HEK293 (cell line): ENCODE measurements around the gene TANC1.

ENCODE experiments used
- CTCF ChIA-PET: fragments of 350-600 bp; formaldehyde crosslinking; extraction: SDS; loops from one replicate; lab custom pipeline; 2021; ENCODE audit warnings: antibody characterized with exemption; lab: Yijun Ruan, JAX
- POLR2A ChIA-PET: fragments of 300-600 bp; formaldehyde crosslinking; extraction: SDS; loops from one replicate; lab custom pipeline; 2020; ENCODE audit warnings: antibody characterized with exemption, inconsistent platforms; lab: Yijun Ruan, JAX
- H3K27ac ChIP-seq: fragments of 200-500 bp; sonication (Bioruptor generic); 2 replicates; pipeline ENCODE4 v1.5.1; 2014; ENCODE audit warnings: low read depth, low read length, control low read depth, inconsistent platforms; ENCODE audit errors: extremely low read depth
- H3K36me3 ChIP-seq, 2 experiments: fragments of 200-500 bp in 1 of 2; sonication (Bioruptor generic) in 1 of 2; 1 replicate in 1 of 2; 2 replicates in 1 of 2; pipeline ENCODE4 v1.5.1; 2014 to 2017; ENCODE audit warnings: inconsistent platforms in 2 of 2, low read length in 2 of 2; ENCODE audit not compliant: control insufficient read depth in 2 of 2, insufficient read depth in 1 of 2
- H3K4me1 ChIP-seq: fragments of 200-500 bp; sonication (Bioruptor generic); 2 replicates; pipeline ENCODE4 v1.5.1; 2014; ENCODE audit warnings: mild to moderate bottlenecking, low read length, inconsistent platforms; ENCODE audit not compliant: control insufficient read depth, insufficient read depth
- H3K4me3 ChIP-seq: 2 replicates; pipeline ENCODE4 v1.5.1; 2011; ENCODE audit warnings: low read depth, mild to moderate bottlenecking, control low read depth, low read length, moderate library complexity
- H3K9me3 ChIP-seq: fragments of 200-500 bp; sonication (Bioruptor generic); 2 replicates; pipeline ENCODE4 v1.5.1; 2014; ENCODE audit warnings: low read depth, low read length, inconsistent platforms; ENCODE audit not compliant: control insufficient read depth, insufficient read depth
- GLIS2 ChIP-seq: fragments of 450-650 bp; formaldehyde crosslinking; IDR thresholded peaks from 2 replicates; pipeline ENCODE4 v1.5.1; 2016; ENCODE audit warnings: missing biosample characterization, missing genetic modification characterization
- REPIN1 ChIP-seq: fragments of 450-650 bp; formaldehyde crosslinking; IDR thresholded peaks from 2 replicates; pipeline ENCODE4 v1.5.1; 2017; ENCODE audit warnings: missing biosample characterization, missing genetic modification characterization, low read depth
- ZBTB17 ChIP-seq: fragments of 450-650 bp; formaldehyde crosslinking; IDR thresholded peaks from 2 replicates; pipeline ENCODE4 v1.5.1; 2016; ENCODE audit warnings: missing biosample characterization, missing genetic modification characterization
- ZBTB21 ChIP-seq: fragments of 450-650 bp; formaldehyde crosslinking; IDR thresholded peaks from 2 replicates; pipeline ENCODE4 v1.5.1; 2017; ENCODE audit warnings: missing biosample characterization, missing genetic modification characterization
- ZNF10 ChIP-seq: fragments of 450-650 bp; formaldehyde crosslinking; IDR thresholded peaks from 2 replicates; pipeline ENCODE4 v1.5.1; 2017; ENCODE audit warnings: missing biosample characterization, missing genetic modification characterization
- ZNF146 ChIP-seq: fragments of 450-650 bp; formaldehyde crosslinking; IDR thresholded peaks from 2 replicates; pipeline ENCODE4 v1.5.1; 2016; ENCODE audit warnings: missing biosample characterization, missing genetic modification characterization
- ZNF175 ChIP-seq: fragments of 450-650 bp; formaldehyde crosslinking; IDR thresholded peaks from 2 replicates; pipeline ENCODE4 v1.5.1; 2016; ENCODE audit warnings: missing biosample characterization, missing genetic modification characterization
- ZNF292 ChIP-seq: fragments of 450-650 bp; formaldehyde crosslinking; IDR thresholded peaks from 2 replicates; pipeline ENCODE4 v1.5.1; 2016; ENCODE audit warnings: low read depth, missing biosample characterization, missing genetic modification characterization, borderline replicate concordance
- ZNF416 ChIP-seq: fragments of 450-650 bp; formaldehyde crosslinking; IDR thresholded peaks from 2 replicates; pipeline ENCODE4 v1.5.1; 2016; ENCODE audit warnings: missing biosample characterization, missing genetic modification characterization
- ZNF433 ChIP-seq: fragments of 450-650 bp; formaldehyde crosslinking; IDR thresholded peaks from 2 replicates; pipeline ENCODE4 v1.5.1; 2016; ENCODE audit warnings: missing biosample characterization, missing genetic modification characterization, low read depth
- ZNF514 ChIP-seq: fragments of 450-650 bp; formaldehyde crosslinking; IDR thresholded peaks from 2 replicates; pipeline ENCODE4 v1.5.1; 2016; ENCODE audit warnings: missing biosample characterization, missing genetic modification characterization
- ZNF529 ChIP-seq: fragments of 450-650 bp; formaldehyde crosslinking; IDR thresholded peaks from 2 replicates; pipeline ENCODE4 v1.5.1; 2017; ENCODE audit warnings: missing genetic modification characterization, missing biosample characterization; ENCODE audit not compliant: insufficient replicate concordance
- ZNF555 ChIP-seq: fragments of 450-650 bp; formaldehyde crosslinking; conservative IDR thresholded peaks from 2 replicates; pipeline ENCODE4 v1.5.1; 2017; ENCODE audit warnings: missing biosample characterization, mild to moderate bottlenecking, missing genetic modification characterization, inconsistent platforms
- ZNF585B ChIP-seq: fragments of 450-650 bp; formaldehyde crosslinking; IDR thresholded peaks from 2 replicates; pipeline ENCODE4 v1.5.1; 2016; ENCODE audit warnings: missing biosample characterization, missing genetic modification characterization
- ZNF596 ChIP-seq: fragments of 450-650 bp; IDR thresholded peaks from 2 replicates; pipeline ENCODE4 v1.5.0; 2018; ENCODE audit warnings: missing biosample characterization, mild to moderate bottlenecking, missing genetic modification characterization, moderate library complexity
- ZNF677 ChIP-seq: fragments of 450-650 bp; IDR thresholded peaks from 2 replicates; pipeline ENCODE4 v1.5.0; 2018; ENCODE audit warnings: missing biosample characterization, mild to moderate bottlenecking, missing genetic modification characterization, moderate library complexity
- ZNF785 ChIP-seq: fragments of 450-650 bp; formaldehyde crosslinking; IDR thresholded peaks from 2 replicates; pipeline ENCODE4 v1.5.1; 2016; ENCODE audit warnings: missing biosample characterization, missing genetic modification characterization
- ZNF791 ChIP-seq: fragments of 450-650 bp; formaldehyde crosslinking; IDR thresholded peaks from 2 replicates; pipeline ENCODE4 v1.5.1; 2016; ENCODE audit warnings: missing biosample characterization, missing genetic modification characterization
- ZNF792 ChIP-seq: fragments of 450-650 bp; formaldehyde crosslinking; IDR thresholded peaks from 2 replicates; pipeline ENCODE4 v1.5.1; 2016; ENCODE audit warnings: missing biosample characterization, missing genetic modification characterization
- ZNF843 ChIP-seq: fragments of 450-650 bp; formaldehyde crosslinking; IDR thresholded peaks from 2 replicates; pipeline ENCODE4 v1.5.1; 2016; ENCODE audit warnings: missing biosample characterization, missing genetic modification characterization
- ZSCAN30 ChIP-seq: fragments of 450-650 bp; IDR thresholded peaks from 2 replicates; pipeline ENCODE4 v1.5.1; 2018; ENCODE audit warnings: missing biosample characterization, mild to moderate bottlenecking, missing genetic modification characterization, moderate library complexity
- TF ChIP-seq, protein P1 (sequence below): fragments of 450-650 bp; IDR thresholded peaks from 2 replicates; pipeline ENCODE4 v1.5.1; 2018; ENCODE audit warnings: missing biosample characterization, mild to moderate bottlenecking, missing genetic modification characterization
- TF ChIP-seq, protein P2 (sequence below): IDR thresholded peaks from 2 replicates; pipeline ENCODE4 v1.6.1; 2011; ENCODE audit warnings: mild to moderate bottlenecking, low read depth, low read length, borderline replicate concordance
- TF ChIP-seq, protein P3 (sequence below): fragments of 450-650 bp; formaldehyde crosslinking; IDR thresholded peaks from 2 replicates; pipeline ENCODE4 v1.5.1; 2017; ENCODE audit warnings: missing biosample characterization, missing genetic modification characterization
- TF ChIP-seq, protein P4 (sequence below): fragments of 450-650 bp; formaldehyde crosslinking; IDR thresholded peaks from 2 replicates; pipeline ENCODE4 v1.5.1; 2016; ENCODE audit warnings: missing biosample characterization, missing genetic modification characterization
- TF ChIP-seq, protein P5 (sequence below): fragments of 450-650 bp; formaldehyde crosslinking; IDR thresholded peaks from 2 replicates; pipeline ENCODE4 v1.5.1; 2016; ENCODE audit warnings: missing biosample characterization, missing genetic modification characterization

The TANC1 gene

DNA sequence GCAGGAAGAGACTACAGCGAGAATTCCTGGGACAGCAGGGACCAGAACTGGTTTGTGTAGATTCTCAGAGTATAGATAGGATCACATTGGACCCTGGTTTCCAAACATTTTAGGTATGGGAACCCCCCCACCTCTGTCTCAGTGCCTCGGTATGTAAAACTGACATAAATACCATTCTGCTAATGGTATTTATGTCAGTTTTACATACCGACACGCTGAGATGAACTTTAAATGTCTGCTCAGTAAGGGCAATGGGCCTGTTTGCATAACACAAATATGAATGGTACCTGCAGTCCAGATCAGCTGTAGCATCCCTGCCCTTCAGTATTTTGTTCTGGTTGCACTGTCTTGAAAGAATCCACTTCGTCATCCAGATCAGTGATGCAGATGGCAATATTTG is 244.9 kb downstream of the TANC1 start:
- Histone ChIP-seq H3K27ac (no peak overlapping the region), H3K4me1 (no peaks in the 10 kb centered on the region), H3K9me3 (no peaks in the 10 kb centered on the region), H3K4me3 (no peak overlapping the region), H3K36me3 (peaks cover 0 to 43% of the 10 kb centered on the region in 2 experiments; a peak in 1 of 3 replicates)
- CTCF ChIA-PET, result no interaction called here
- POLR2A ChIA-PET, result no interaction called here
- TF ChIP-seq ZNF555, result no peak
- no peak for TF ChIP-seq ZBTB17 (tag by site-specific recombination)
- no peak for TF ChIP-seq ZNF416
- no peak for TF ChIP-seq ZNF175 (tag by site-specific recombination)

DNA sequence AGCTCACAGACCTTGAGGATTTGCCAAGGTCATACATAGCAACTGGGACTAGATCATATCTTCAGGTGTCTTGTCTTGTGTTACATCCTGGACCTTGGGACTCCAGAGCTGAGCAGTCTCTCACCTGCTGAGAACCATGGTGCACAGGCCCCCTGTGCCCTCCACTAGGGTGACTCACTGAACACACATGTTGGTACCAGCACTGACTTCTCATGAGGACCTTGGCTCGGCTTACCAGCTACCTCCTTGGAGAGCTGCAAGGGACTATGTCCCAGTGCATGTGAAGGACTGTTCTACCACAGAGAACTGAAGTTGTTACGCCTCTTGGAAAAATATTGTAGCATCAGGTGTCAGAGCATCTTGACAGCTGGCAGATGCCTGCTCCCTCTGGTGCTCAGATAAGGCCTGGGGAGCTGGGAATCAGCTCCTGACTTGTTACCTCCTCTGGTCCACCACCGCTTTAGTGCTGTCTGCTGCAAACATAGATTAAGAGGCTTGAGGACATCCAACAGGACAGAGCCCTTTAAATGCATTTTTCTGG is 246.0 kb downstream of the TANC1 start:
- H3K9me3 ChIP-seq, result no peaks in the 10 kb centered on the region
- TF ChIP-seq, protein P1, sequence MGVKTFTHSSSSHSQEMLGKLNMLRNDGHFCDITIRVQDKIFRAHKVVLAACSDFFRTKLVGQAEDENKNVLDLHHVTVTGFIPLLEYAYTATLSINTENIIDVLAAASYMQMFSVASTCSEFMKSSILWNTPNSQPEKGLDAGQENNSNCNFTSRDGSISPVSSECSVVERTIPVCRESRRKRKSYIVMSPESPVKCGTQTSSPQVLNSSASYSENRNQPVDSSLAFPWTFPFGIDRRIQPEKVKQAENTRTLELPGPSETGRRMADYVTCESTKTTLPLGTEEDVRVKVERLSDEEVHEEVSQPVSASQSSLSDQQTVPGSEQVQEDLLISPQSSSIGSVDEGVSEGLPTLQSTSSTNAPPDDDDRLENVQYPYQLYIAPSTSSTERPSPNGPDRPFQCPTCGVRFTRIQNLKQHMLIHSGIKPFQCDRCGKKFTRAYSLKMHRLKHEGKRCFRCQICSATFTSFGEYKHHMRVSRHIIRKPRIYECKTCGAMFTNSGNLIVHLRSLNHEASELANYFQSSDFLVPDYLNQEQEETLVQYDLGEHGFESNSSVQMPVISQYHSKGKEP (tag by site-specific recombination), result no peak
- TF ChIP-seq GLIS2 (tag by site-specific recombination) (no peak), ZNF529 (tag by site-specific recombination) (no peak), ZNF596 (tag by site-specific recombination) (no peak), ZNF514 (tag by site-specific recombination) (no peak), ZSCAN30 (tag by site-specific recombination) (no peak), ZNF292 (tag by site-specific recombination) (no peak), ZNF146 (tag by site-specific recombination) (no peak), ZNF677 (no peak), ZBTB21 (tag by site-specific recombination) (no peak)
- TF ChIP-seq, protein P2, sequence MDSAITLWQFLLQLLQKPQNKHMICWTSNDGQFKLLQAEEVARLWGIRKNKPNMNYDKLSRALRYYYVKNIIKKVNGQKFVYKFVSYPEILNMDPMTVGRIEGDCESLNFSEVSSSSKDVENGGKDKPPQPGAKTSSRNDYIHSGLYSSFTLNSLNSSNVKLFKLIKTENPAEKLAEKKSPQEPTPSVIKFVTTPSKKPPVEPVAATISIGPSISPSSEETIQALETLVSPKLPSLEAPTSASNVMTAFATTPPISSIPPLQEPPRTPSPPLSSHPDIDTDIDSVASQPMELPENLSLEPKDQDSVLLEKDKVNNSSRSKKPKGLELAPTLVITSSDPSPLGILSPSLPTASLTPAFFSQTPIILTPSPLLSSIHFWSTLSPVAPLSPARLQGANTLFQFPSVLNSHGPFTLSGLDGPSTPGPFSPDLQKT, result no peak
- H3K4me1 ChIP-seq, result no peaks in the 10 kb centered on the region
- H3K36me3 ChIP-seq, result peaks cover 0 to 46% of the 10 kb centered on the region in 2 experiments; a peak in 1 of 3 replicates
- CTCF ChIA-PET, result interaction anchor here (0.6 kb wide), 1 partner anchor 33 kb away, joined by 3 read pairs; no protein-coding TSS in a partner anchor
- no peak overlapping the region for H3K4me3 ChIP-seq
- POLR2A ChIA-PET, result no interaction called here
- no peak overlapping the region for H3K27ac ChIP-seq

DNA sequence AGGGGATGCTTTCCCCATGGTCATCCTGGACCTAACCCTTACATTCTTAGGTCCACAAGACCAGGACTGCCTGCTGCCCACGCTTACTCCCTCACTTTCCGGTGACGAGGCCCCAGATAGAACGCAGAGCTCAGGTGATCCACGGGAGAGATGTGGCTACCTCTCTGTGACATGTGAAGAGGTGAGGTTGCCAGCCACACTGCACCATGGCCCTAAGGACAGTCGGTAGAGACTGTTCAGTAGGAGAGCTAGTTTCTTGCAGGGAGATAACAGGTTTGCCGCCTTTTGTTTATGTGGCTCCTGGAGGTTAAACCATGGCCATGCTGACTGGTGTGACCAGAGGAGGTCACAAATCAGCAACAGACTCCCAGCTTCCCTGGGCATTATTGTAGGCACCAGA is 246.7 kb downstream of the TANC1 start:
- Histone ChIP-seq H3K4me3 (no peak overlapping the region), H3K36me3 (peaks cover 5 to 52% of the 10 kb centered on the region in 2 experiments; a peak in 2 of 3 replicates), H3K9me3 (no peaks in the 10 kb centered on the region), H3K27ac (no peak overlapping the region), H3K4me1 (no peaks in the 10 kb centered on the region)
- ChIA-PET CTCF (no interaction called here), POLR2A (no interaction called here)
- TF ChIP-seq ZNF791 (tag by site-specific recombination), result no peak
- no peak for TF ChIP-seq REPIN1 (tag by site-specific recombination)
- no peak for TF ChIP-seq ZNF792
- no peak for TF ChIP-seq ZNF585B (tag by site-specific recombination)
- TF ChIP-seq, protein P3, sequence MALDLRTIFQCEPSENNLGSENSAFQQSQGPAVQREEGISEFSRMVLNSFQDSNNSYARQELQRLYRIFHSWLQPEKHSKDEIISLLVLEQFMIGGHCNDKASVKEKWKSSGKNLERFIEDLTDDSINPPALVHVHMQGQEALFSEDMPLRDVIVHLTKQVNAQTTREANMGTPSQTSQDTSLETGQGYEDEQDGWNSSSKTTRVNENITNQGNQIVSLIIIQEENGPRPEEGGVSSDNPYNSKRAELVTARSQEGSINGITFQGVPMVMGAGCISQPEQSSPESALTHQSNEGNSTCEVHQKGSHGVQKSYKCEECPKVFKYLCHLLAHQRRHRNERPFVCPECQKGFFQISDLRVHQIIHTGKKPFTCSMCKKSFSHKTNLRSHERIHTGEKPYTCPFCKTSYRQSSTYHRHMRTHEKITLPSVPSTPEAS, result no peak
- no peak for TF ChIP-seq ZNF10
- no peak for TF ChIP-seq ZNF555
- TF ChIP-seq ZNF433 (tag by site-specific recombination), result no peak
- TF ChIP-seq ZNF514 (tag by site-specific recombination), result no peak
- TF ChIP-seq ZNF785, result no peak
- TF ChIP-seq, protein P4, sequence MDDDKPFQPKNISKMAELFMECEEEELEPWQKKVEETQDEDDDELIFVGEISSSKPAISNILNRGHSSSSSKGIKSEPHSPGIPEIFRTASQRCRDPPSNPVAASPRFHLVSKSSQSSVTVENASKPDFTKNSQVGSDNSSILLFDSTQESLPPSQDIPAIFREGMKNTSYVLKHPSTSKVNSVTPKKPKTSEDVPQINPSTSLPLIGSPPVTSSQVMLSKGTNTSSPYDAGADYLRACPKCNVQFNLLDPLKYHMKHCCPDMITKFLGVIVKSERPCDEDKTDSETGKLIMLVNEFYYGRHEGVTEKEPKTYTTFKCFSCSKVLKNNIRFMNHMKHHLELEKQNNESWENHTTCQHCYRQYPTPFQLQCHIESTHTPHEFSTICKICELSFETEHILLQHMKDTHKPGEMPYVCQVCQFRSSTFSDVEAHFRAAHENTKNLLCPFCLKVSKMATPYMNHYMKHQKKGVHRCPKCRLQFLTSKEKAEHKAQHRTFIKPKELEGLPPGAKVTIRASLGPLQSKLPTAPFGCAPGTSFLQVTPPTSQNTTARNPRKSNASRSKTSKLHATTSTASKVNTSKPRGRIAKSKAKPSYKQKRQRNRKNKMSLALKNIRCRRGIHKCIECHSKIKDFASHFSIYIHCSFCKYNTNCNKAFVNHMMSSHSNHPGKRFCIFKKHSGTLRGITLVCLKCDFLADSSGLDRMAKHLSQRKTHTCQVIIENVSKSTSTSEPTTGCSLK, result no peak
- no peak for TF ChIP-seq ZNF843 (tag by site-specific recombination)
- TF ChIP-seq, protein P5, sequence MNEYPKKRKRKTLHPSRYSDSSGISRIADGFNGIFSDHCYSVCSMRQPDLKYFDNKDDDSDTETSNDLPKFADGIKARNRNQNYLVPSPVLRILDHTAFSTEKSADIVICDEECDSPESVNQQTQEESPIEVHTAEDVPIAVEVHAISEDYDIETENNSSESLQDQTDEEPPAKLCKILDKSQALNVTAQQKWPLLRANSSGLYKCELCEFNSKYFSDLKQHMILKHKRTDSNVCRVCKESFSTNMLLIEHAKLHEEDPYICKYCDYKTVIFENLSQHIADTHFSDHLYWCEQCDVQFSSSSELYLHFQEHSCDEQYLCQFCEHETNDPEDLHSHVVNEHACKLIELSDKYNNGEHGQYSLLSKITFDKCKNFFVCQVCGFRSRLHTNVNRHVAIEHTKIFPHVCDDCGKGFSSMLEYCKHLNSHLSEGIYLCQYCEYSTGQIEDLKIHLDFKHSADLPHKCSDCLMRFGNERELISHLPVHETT, result no peak
